ENCODE data around the gene PNMA8C. TPM values are rescaled to one million over a fixed set of nuclear protein-coding genes. Genes with fewer than 3 reads are reported as not detected.

Gene PNMA8C
- total RNA-seq, 2 experiments from 2014 or later, result not detected

DNA sequence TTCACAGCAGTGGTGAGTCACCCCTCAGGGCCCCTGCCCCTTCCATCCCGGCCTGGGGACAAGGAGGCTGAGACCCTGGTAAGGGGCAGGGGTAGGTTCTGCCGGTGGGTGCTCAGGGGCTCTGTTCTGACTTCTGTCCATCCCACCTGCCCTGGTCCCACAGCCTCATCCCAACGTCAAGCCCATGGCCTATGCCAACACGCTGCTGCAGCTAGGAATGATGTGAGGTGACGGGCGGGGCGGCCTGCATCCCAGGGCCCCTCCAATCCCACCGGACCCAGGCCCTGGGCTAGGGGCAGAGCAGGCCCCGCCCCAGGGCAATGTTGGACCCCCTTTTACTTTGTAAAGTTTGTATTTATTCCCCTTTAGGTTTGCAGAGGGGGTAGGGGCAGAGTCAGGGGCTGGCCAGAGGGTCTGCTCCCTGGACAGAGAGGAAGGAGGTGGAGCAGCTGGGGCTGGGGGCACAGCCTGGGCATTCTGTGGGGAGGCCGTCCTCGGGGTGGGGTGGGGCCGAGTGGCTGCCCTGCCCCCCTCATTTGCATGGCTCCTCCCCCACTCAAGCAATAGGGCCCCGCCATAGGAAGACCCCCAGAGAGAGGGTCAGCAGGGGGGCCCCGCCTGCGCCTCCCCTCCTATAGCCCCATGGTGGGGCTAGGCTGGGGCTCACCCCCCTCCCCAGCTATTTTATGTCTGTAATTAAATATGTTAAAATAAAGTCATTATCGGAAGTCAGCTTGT lies 38.4 kb downstream of the PNMA8C start:
- TF ChIP-seq, protein P1, sequence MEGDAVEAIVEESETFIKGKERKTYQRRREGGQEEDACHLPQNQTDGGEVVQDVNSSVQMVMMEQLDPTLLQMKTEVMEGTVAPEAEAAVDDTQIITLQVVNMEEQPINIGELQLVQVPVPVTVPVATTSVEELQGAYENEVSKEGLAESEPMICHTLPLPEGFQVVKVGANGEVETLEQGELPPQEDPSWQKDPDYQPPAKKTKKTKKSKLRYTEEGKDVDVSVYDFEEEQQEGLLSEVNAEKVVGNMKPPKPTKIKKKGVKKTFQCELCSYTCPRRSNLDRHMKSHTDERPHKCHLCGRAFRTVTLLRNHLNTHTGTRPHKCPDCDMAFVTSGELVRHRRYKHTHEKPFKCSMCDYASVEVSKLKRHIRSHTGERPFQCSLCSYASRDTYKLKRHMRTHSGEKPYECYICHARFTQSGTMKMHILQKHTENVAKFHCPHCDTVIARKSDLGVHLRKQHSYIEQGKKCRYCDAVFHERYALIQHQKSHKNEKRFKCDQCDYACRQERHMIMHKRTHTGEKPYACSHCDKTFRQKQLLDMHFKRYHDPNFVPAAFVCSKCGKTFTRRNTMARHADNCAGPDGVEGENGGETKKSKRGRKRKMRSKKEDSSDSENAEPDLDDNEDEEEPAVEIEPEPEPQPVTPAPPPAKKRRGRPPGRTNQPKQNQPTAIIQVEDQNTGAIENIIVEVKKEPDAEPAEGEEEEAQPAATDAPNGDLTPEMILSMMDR (IDR thresholded peaks at IDR 0.05), result no peak
- Mint-ChIP-seq H3K36me3 (ENCODE audit: low read depth) (peaks cover 64% of the 10 kb centered on the region), H3K4me3 (no peak overlapping the region), H3K27me3 (no peaks in the 10 kb centered on the region), H3K4me1 (ENCODE audit: low read depth) (peaks cover 15% of the 10 kb centered on the region), H3K27ac (no peak overlapping the region), H3K9me3 (no peaks in the 10 kb centered on the region)
- DNase-seq (no peak), ATAC-seq (ENCODE audit: poor library complexity) (no peak)
- Histone ChIP-seq H3K9me3 (ENCODE audit: control insufficient read depth in 1 of 2, insufficient read depth in 1 of 2, low read length in 2 of 2) (no peaks in the 10 kb centered on the region), H3K4me3 (ENCODE audit: low read length) (no peak overlapping the region), H3K4me1 (ENCODE audit: insufficient read depth, low read length) (peaks cover 2% of the 10 kb centered on the region), H3K27me3 (ENCODE audit: control insufficient read depth in 1 of 2, insufficient read depth in 2 of 2, low read length in 2 of 2) (no peaks in the 10 kb centered on the region), H3K36me3 (ENCODE audit: insufficient read depth, low read length) (peaks cover 49% of the 10 kb centered on the region), H3K27ac (ENCODE audit: low read depth in 1 of 2, low read length in 2 of 2) (no peak overlapping the region)
- intact Hi-C loops (cut with DNase I, micrococcal nuclease), result loop anchor here in 1 of 2 experiments (10.0 kb wide), 2 partner anchors 105 to 275 kb away; partner anchors contain the start of gene DACT3
- ChIA-PET CTCF (interaction anchor here (2.4 kb wide), 1 partner anchor 12 kb away, joined by 8 read pairs; no protein-coding TSS in a partner anchor), POLR2A (no interaction called here)

DNA sequence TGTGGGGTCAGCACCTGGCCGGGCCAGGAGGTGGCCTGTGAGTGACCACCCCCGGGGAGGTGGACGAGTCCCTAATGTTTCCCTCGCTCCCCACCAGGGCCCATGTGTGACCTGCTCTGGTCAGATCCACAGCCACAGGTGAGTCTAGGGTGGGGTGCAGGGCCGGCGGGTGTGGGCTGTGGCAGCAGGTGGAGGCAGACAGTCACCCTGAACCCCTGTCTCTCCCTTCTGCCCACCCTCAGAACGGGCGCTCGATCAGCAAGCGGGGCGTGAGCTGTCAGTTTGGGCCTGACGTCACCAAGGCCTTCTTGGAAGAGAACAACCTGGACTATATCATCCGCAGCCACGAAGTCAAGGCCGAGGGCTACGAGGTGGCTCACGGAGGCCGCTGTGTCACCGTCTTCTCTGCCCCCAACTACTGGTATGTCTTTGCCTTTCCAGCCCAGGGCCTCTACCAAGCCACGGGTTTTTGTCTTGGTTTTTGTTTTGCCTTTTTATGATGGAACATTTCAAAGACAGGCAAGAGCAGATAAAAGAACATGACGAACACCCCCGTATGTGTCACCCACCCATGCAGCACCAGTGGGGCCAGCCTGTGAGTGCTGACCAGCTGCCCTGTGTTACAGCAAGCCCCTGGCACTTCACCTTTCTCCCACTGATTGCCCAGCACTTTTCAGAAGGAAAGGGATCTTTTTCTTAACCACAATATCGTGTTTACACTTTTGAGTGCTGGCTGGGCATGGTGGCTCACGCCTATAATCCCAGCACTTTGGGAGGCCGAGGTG lies 40.2 kb downstream of the PNMA8C start:
- peaks cover 11% of the 10 kb centered on the region for H3K4me1 Mint-ChIP-seq (ENCODE audit: low read depth)
- H3K4me3 ChIP-seq (ENCODE audit: low read length), result no peak overlapping the region
- TF ChIP-seq, protein P1 (IDR thresholded peaks at IDR 0.05), result no peak
- no peaks in the 10 kb centered on the region for H3K9me3 Mint-ChIP-seq
- DNase-seq, result no peak
- no peak overlapping the region for H3K4me3 Mint-ChIP-seq
- H3K36me3 Mint-ChIP-seq (ENCODE audit: low read depth), result peaks cover 82% of the 10 kb centered on the region
- no peaks in the 10 kb centered on the region for H3K27me3 ChIP-seq (ENCODE audit: control insufficient read depth in 1 of 2, insufficient read depth in 2 of 2, low read length in 2 of 2)
- H3K27me3 Mint-ChIP-seq, result no peaks in the 10 kb centered on the region
- no peaks in the 10 kb centered on the region for H3K9me3 ChIP-seq (ENCODE audit: control insufficient read depth in 1 of 2, insufficient read depth in 1 of 2, low read length in 2 of 2)
- no peaks in the 10 kb centered on the region for H3K4me1 ChIP-seq (ENCODE audit: insufficient read depth, low read length)
- no peak overlapping the region for H3K27ac Mint-ChIP-seq
- no peak overlapping the region for H3K27ac ChIP-seq (ENCODE audit: low read depth in 1 of 2, low read length in 2 of 2)
- peaks cover 67% of the 10 kb centered on the region for H3K36me3 ChIP-seq (ENCODE audit: insufficient read depth, low read length)
- ATAC-seq (ENCODE audit: poor library complexity), result no peak
- intact Hi-C loops (cut with DNase I, micrococcal nuclease), result no loop called here
- POLR2A ChIA-PET, result no interaction called here
- CTCF ChIA-PET, result no interaction called here

DNA sequence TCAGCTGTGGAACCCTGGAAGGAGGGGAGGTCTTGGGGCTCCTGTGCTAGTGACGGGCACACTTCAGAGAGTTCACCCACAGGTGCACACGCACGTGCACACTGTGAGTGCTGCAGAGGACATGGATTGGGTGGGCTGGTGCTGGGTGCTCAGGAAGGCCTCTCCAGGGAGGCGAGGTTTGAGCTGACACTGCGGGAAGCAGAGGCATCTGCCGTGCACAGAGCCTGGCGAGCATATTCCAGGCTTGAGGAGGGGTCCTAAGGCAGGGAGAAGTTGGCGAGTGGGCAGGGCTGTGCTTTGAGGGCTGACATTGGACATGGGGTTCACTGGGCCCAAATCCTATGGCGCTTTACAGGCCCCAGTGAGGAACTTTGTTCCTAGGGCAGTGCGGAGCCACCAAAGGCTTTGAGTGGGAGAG lies 41.0 kb downstream of the PNMA8C start:
- H3K36me3 ChIP-seq (ENCODE audit: insufficient read depth, low read length), result peaks cover 74% of the 10 kb centered on the region
- H3K4me1 ChIP-seq (ENCODE audit: insufficient read depth, low read length), result no peaks in the 10 kb centered on the region
- ChIA-PET CTCF (no interaction called here), POLR2A (no interaction called here)
- H3K27ac Mint-ChIP-seq, result no peak overlapping the region
- H3K4me1 Mint-ChIP-seq (ENCODE audit: low read depth), result peaks cover 4% of the 10 kb centered on the region
- DNase-seq, result no peak
- no peak for ATAC-seq (ENCODE audit: poor library complexity)
- no peak overlapping the region for H3K4me3 ChIP-seq (ENCODE audit: low read length)
- no peaks in the 10 kb centered on the region for H3K27me3 ChIP-seq (ENCODE audit: control insufficient read depth in 1 of 2, insufficient read depth in 2 of 2, low read length in 2 of 2)
- no peak overlapping the region for H3K4me3 Mint-ChIP-seq
- no peak overlapping the region for H3K27ac ChIP-seq (ENCODE audit: low read depth in 1 of 2, low read length in 2 of 2)
- H3K36me3 Mint-ChIP-seq (ENCODE audit: low read depth), result peaks cover 83% of the 10 kb centered on the region
- intact Hi-C loops (cut with DNase I, micrococcal nuclease), result no loop called here
- TF ChIP-seq, protein P1 (IDR thresholded peaks at IDR 0.05), result no peak
- no peaks in the 10 kb centered on the region for H3K9me3 Mint-ChIP-seq
- no peaks in the 10 kb centered on the region for H3K9me3 ChIP-seq (ENCODE audit: control insufficient read depth in 1 of 2, insufficient read depth in 1 of 2, low read length in 2 of 2)
- no peaks in the 10 kb centered on the region for H3K27me3 Mint-ChIP-seq
